HCT116 (cell line): ENCODE results near the gene HOTAIR. TPM values are rescaled to one million over a fixed set of nuclear protein-coding genes. Genes with fewer than 3 reads are reported as not detected.

Experiments
- ATAC-seq: fragments of 200-7000 bp; cut with Tn5 transposase; 2 replicates; pipeline ENCODE4 v1.9.1; 2020; ENCODE audit warnings: mild to moderate bottlenecking, moderate library complexity
- BruUV-seq: library from RNA; stranded (reverse); fragments of 400-500 nt; replicated peaks from 2 replicates; lab custom pipeline; 2021; lab: Mats Ljungman, UMichigan
- CTCF ChIA-PET: fragments of 300-600 bp; sonication (Branson Sonifier 250); formaldehyde crosslinking; loops from one replicate; lab custom pipeline; 2021; ENCODE audit warnings: antibody characterized with exemption; lab: Charles Lee
- POLR2A ChIA-PET: fragments of 300-600, 350-600 bp; sonication (Branson Sonifier 250); formaldehyde crosslinking; loops from one replicate; lab custom pipeline; 2021; ENCODE audit warnings: antibody characterized with exemption; lab: Charles Lee
- RAD21 ChIA-PET, 2 experiments: fragments of 300-600 bp; sonication (Branson Sonifier 250); formaldehyde crosslinking; loops; one replicate each; lab custom pipeline; 2023; ENCODE audit warnings: low total read pairs in 2 of 2; ENCODE audit not compliant: uncharacterized antibody in 2 of 2, unreplicated experiment in 2 of 2, low non-redundant PET in 1 of 2; lab: Charles Lee
- DNase-seq: peaks from one replicate; pipeline ENCODE4 v3.0.0-alpha.2; 2010; ENCODE audit warnings: low read depth, low spot score
- H2AFZ ChIP-seq: fragments of 200-600 bp; shearing (Covaris generic), sonication (generic); 2 replicates; pipeline ENCODE4 v1.6.1; 2017; ENCODE audit warnings: low read depth, mixed run types, mixed read lengths, antibody characterized with exemption, low read length; ENCODE audit not compliant: poor library complexity, severe bottlenecking
- H3K27ac ChIP-seq: 2 replicates; pipeline ENCODE4 v1.5.1; 2012; ENCODE audit warnings: low read depth, low read length
- H3K27me3 ChIP-seq: fragments of 200-600 bp; sonication (generic); 2 replicates; pipeline ENCODE4 v1.6.1; 2016; ENCODE audit warnings: mixed run types, low read length, mixed read lengths; ENCODE audit not compliant: insufficient read depth
- H3K36me3 ChIP-seq, 2 experiments: fragments of 200-500 bp in 1 of 2; fragments of 200-600 bp in 1 of 2; sonication (Bioruptor generic) in 1 of 2; sonication (generic) in 1 of 2; 2 replicates each; pipeline versions ENCODE4 v1.5.1 to v1.6.1; 2014 to 2016; ENCODE audit warnings: low read length in 2 of 2, inconsistent platforms in 1 of 2, mixed read lengths in 1 of 2, mixed run types in 1 of 2; ENCODE audit not compliant: insufficient read depth in 2 of 2, control insufficient read depth in 1 of 2
- H3K4me1 ChIP-seq, 2 experiments: fragments of 200-600 bp in 1 of 2; sonication (generic) in 1 of 2; 2 replicates each; pipeline versions ENCODE4 v1.5.1 to v1.6.1; 2012 to 2017; ENCODE audit warnings: low read length in 2 of 2, inconsistent platforms in 1 of 2, mild to moderate bottlenecking in 1 of 2, mixed read lengths in 1 of 2, mixed run types in 1 of 2, moderate library complexity in 1 of 2; ENCODE audit not compliant: insufficient read depth in 2 of 2, control insufficient read depth in 1 of 2
- H3K4me2 ChIP-seq: fragments of 200-600 bp; sonication (generic); 2 replicates; pipeline ENCODE4 v1.6.1; 2017; ENCODE audit warnings: mixed run types, low read length, mixed read lengths
- H3K4me3 ChIP-seq, 2 experiments: fragments of 200-600 bp in 1 of 2; sonication (generic) in 1 of 2; replicated peaks in 1 of 2; 2 replicates each; pipeline ENCODE4 v1.5.1; 2011 to 2016; ENCODE audit warnings: low read length in 2 of 2, control low read depth in 1 of 2, low read depth in 1 of 2, mild to moderate bottlenecking in 1 of 2, mixed read lengths in 1 of 2, mixed run types in 1 of 2
- H3K79me2 ChIP-seq: fragments of 200-600 bp; sonication (generic); 2 replicates; pipeline ENCODE4 v1.6.1; 2017; ENCODE audit warnings: mild to moderate bottlenecking, mixed run types, low read length, moderate library complexity, mixed read lengths; ENCODE audit not compliant: insufficient read depth
- H3K9ac ChIP-seq: fragments of 200-600 bp; sonication (generic); 2 replicates; pipeline ENCODE4 v1.6.1; 2016; ENCODE audit warnings: low read length, mixed read lengths
- H3K9me2 ChIP-seq: fragments of 200-600 bp; sonication (generic), shearing (Covaris generic); 2 replicates; pipeline ENCODE4 v1.6.1; 2017; ENCODE audit warnings: mixed run types, mild to moderate bottlenecking, moderate library complexity; ENCODE audit not compliant: insufficient read depth
- H3K9me3 ChIP-seq, 2 experiments: fragments of 200-500 bp in 1 of 2; fragments of 200-600 bp in 1 of 2; sonication (Bioruptor generic) in 1 of 2; sonication (generic) in 1 of 2; 2 replicates each; pipeline ENCODE4 v1.6.1; 2014 to 2017; ENCODE audit warnings: low read length in 2 of 2, mixed read lengths in 2 of 2, inconsistent platforms in 1 of 2, low read depth in 1 of 2, mild to moderate bottlenecking in 1 of 2, mixed run types in 1 of 2, moderate library complexity in 1 of 2; ENCODE audit not compliant: control insufficient read depth in 1 of 2, insufficient read depth in 1 of 2
- H4K20me1 ChIP-seq: fragments of 200-600 bp; sonication (generic), shearing (Covaris generic); 2 replicates; pipeline ENCODE4 v1.6.1; 2017; ENCODE audit warnings: mixed run types, mild to moderate bottlenecking, moderate library complexity; ENCODE audit not compliant: insufficient read depth
- CEBPB ChIP-seq: IDR thresholded peaks from 2 replicates; pipeline ENCODE4 v1.6.1; 2012; ENCODE audit warnings: low read depth
- CTCF ChIP-seq, 3 experiments: fragments of 200-600 bp in 1 of 3; sonication (generic) in 1 of 3; IDR thresholded peaks in 2 of 3; conservative IDR thresholded peaks in 1 of 3; 2 replicates each; pipeline ENCODE4 v1.5.1; 2012 to 2017; ENCODE audit warnings: low read depth in 2 of 3, low read length in 2 of 3, antibody characterized with exemption in 1 of 3, borderline replicate concordance in 1 of 3, control low read depth in 1 of 3, mild to moderate bottlenecking in 1 of 3, mixed read lengths in 1 of 3, mixed run types in 1 of 3, moderate library complexity in 1 of 3; ENCODE audit not compliant: insufficient read depth in 1 of 3
- ELF1 ChIP-seq: IDR thresholded peaks from 2 replicates; pipeline ENCODE4 v1.6.1; 2012; ENCODE audit warnings: low read depth, borderline replicate concordance
- FOSL1 ChIP-seq: IDR thresholded peaks from 2 replicates; pipeline ENCODE4 v1.6.1; 2012; ENCODE audit warnings: low read depth
- POLR2A ChIP-seq: IDR thresholded peaks from 2 replicates; pipeline ENCODE4 v1.7.0; 2011; ENCODE audit warnings: borderline replicate concordance; ENCODE audit not compliant: insufficient read depth, insufficient read length; ENCODE audit errors: extremely low read depth
- POLR2AphosphoS5 ChIP-seq: IDR thresholded peaks from 2 replicates; pipeline ENCODE4 v1.6.1; 2011; ENCODE audit warnings: mild to moderate bottlenecking, low read depth, low read length, moderate library complexity
- REST ChIP-seq: IDR thresholded peaks from 2 replicates; pipeline ENCODE4 v1.6.1; 2012; ENCODE audit warnings: low read depth
- SRF ChIP-seq: IDR thresholded peaks from 2 replicates; pipeline ENCODE4 v1.6.1; 2012; ENCODE audit warnings: low read depth
- YY1 ChIP-seq: IDR thresholded peaks from 2 replicates; pipeline ENCODE4 v1.6.1; 2011; ENCODE audit warnings: low read length, low read depth, moderate library complexity, mild to moderate bottlenecking; ENCODE audit not compliant: insufficient replicate concordance; ENCODE audit errors: extremely low read depth
- intact Hi-C: fragments of 100-400 bp; cut with micrococcal nuclease; formaldehyde crosslinking; loops from 2 replicates; pipeline ENCODE4 v1.10.0; 2022
- total RNA-seq: library from RNA; stranded (reverse); gene quantifications from one replicate; pipeline ENCODE4 v1.2.1, GENCODE V29; 2021; ENCODE audit not compliant: unreplicated experiment
- TF ChIP-seq, protein P1 (sequence below): IDR thresholded peaks from 2 replicates; pipeline ENCODE4 v1.6.1; 2012

HOTAIR gene
- total RNA-seq, 1 experiment from 2014 or later: 0.25 TPM

DNA sequence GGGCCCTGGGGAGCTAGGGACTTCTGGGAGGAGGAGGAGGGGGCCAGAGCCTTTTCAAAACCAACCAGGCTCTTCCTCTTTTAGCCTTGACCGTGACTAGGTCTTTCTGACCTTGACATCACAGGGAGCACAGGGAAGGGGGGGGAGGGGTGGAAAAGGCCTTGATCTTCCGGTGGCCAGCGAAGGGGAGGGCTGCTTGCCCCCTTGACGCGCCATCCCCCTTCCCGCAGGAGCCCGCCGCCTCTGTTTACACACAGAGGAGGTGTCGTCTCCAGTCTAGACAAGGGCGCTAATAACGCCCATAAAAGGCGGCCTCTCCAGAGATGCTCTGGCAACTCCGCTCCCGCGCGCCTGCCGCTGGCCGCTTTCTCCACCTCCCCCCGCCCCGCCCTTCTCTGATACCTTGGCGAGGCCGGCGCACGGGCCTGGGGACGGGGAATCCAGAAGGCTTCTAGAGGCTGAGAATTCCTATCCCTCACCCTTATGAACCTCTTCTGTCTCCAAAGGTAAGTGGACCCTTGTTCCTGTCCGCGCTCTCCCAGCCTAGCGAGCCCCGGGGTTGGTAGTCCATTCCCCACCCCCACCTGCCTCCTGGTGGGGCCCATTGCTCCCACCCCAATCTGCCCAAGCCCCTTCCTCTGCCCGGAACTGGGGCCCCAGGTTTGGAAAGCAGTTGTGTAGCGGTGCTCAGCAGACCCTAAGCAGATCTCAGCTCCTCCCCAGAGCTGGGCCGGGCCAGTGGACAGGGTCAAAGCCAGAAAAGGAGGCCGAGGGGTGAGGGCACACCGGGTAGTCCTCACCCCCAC, 24.9 kb downstream of the HOTAIR start:
- Histone ChIP-seq H3K4me2 (no peak overlapping the region), H3K9ac (no peak overlapping the region), H2AFZ (no peak overlapping the region), H3K79me2 (no peaks in the 10 kb centered on the region), H3K36me3 (no peaks in the 10 kb centered on the region), H3K4me1 (peaks cover 12 to 15% of the 10 kb centered on the region in 2 experiments), H4K20me1 (no peaks in the 10 kb centered on the region), H3K27ac (no peak overlapping the region), H3K9me2 (no peaks in the 10 kb centered on the region), H3K4me3 (no peak overlapping the region), H3K9me3 (no peaks in the 10 kb centered on the region), H3K27me3 (no peaks in the 10 kb centered on the region)
- RAD21 ChIA-PET: no interaction called here
- intact Hi-C loops: loop anchor here (1.0 kb wide), 1 partner anchor 157 kb away; no protein-coding TSS in a partner anchor
- no TSS peak for BruUV-seq
- ATAC-seq (no peak), DNase-seq (no peak)
- no peak for TF ChIP-seq FOSL1
- no peak for TF ChIP-seq SRF
- no peak for TF ChIP-seq YY1
- POLR2A ChIA-PET: no interaction called here
- CTCF ChIA-PET: interaction anchor here (0.8 kb wide), 1 partner anchor 157 kb away, joined by 3 read pairs; no protein-coding TSS in a partner anchor

DNA sequence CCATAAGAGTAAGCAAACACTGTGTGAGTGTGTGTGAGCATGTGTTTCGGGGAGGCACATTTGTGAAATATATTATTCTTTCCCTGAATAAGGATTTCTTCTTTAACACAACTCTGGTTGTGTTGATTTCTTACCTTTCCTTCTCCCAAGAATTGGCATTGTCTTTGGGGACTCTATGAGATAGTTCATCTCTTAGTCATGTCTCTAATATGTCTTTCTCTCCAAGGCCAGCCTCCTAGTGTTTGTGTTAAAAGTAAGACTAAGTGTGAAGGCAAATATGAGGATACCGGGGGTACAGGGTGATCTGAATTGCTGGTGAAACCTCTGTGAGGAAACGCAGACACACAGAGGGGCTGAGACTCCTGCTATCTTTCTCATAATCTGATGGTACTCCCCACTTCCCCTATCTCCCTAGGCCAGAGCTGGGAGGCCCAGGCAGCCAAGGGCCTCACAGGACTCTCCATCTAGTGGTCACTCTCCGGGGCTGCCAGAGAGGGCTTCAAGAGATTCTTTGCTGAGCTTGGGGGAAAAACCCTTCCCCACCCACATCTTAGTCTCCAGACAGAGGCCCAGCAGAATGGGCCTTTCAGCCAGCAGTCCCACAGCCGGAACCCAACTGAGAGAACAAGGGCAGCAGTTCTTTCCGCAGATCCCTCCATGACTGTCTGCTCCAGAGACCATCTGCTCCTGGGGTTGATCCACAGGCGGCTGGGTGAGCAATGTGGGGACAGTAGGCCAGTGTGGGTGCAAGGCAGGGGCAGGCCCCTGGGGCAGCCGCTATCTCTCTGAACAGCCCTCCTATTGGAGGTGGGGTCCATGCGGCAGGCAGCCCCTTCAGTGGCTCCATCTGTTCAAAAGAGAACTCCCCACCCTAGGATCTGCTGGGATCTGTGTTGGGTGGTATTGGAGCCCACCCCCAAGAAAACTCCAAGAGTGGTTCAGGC, 25.8 kb downstream of the HOTAIR start:
- Histone ChIP-seq H3K27me3 (no peaks in the 10 kb centered on the region), H3K9me3 (no peaks in the 10 kb centered on the region), H3K36me3 (no peaks in the 10 kb centered on the region), H3K4me1 (peaks cover 12 to 15% of the 10 kb centered on the region in 2 experiments), H3K9me2 (no peaks in the 10 kb centered on the region), H3K79me2 (no peaks in the 10 kb centered on the region), H4K20me1 (no peaks in the 10 kb centered on the region), H2AFZ (no peak overlapping the region), H3K4me3 (no peak overlapping the region), H3K4me2 (no peak overlapping the region), H3K9ac (no peak overlapping the region), H3K27ac (no peak overlapping the region)
- intact Hi-C loops: no loop called here
- RAD21 ChIA-PET: no interaction called here
- no peak for DNase-seq
- CTCF ChIA-PET: no interaction called here
- BruUV-seq: no TSS peak
- POLR2A ChIA-PET: no interaction called here
- no peak for ATAC-seq
- TF ChIP-seq REST (no peak), POLR2AphosphoS5 (no peak), ELF1 (no peak), CEBPB (no peak), POLR2A (no peak), CTCF (IDR thresholded peaks at IDR 0.05 in 2 of 3, conservative IDR thresholded peaks at IDR 0.05 in 1 of 3; ENCODE audit: borderline replicate concordance in 1 of 3, insufficient read depth in 1 of 3, low read depth in 2 of 3, low read length in 2 of 3) (0 out of 6 replicates have a peak, but pooled peaks of 1 of the 3 experiments have one; percentile 19), YY1 (no peak)
- TF ChIP-seq, protein P1, sequence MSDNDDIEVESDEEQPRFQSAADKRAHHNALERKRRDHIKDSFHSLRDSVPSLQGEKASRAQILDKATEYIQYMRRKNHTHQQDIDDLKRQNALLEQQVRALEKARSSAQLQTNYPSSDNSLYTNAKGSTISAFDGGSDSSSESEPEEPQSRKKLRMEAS: no peak
